Thyroid gland (tissue), 4 donors: Measurements from ENCODE around the gene NMT2.

Experiments used
- POLR2A ChIP-seq, 2 donors: fragments of 450-650 bp; IDR thresholded peaks; one replicate each; pipeline ENCODE4 v1.6.1; 2017; ENCODE audit warnings: antibody characterized with exemption in 2 of 2, mild to moderate bottlenecking in 2 of 2, moderate library complexity in 1 of 2
- TF ChIP-seq, protein P1 (sequence below), 6 experiments: fragments of 200-600 bp in 3 of 6; fragments of 450-650 bp in 3 of 6; sonication (generic) in 3 of 6; IDR thresholded peaks; one replicate each; pipeline ENCODE4 v1.5.1; 2016 to 2019; ENCODE audit warnings: antibody characterized with exemption in 6 of 6, mild to moderate bottlenecking in 2 of 6, inconsistent platforms in 1 of 6, moderate library complexity in 1 of 6

GRCh38 chr10:15147594-15148392 lies 20.7 kb downstream of the NMT2 start:
- TF ChIP-seq, protein P1, sequence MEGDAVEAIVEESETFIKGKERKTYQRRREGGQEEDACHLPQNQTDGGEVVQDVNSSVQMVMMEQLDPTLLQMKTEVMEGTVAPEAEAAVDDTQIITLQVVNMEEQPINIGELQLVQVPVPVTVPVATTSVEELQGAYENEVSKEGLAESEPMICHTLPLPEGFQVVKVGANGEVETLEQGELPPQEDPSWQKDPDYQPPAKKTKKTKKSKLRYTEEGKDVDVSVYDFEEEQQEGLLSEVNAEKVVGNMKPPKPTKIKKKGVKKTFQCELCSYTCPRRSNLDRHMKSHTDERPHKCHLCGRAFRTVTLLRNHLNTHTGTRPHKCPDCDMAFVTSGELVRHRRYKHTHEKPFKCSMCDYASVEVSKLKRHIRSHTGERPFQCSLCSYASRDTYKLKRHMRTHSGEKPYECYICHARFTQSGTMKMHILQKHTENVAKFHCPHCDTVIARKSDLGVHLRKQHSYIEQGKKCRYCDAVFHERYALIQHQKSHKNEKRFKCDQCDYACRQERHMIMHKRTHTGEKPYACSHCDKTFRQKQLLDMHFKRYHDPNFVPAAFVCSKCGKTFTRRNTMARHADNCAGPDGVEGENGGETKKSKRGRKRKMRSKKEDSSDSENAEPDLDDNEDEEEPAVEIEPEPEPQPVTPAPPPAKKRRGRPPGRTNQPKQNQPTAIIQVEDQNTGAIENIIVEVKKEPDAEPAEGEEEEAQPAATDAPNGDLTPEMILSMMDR (IDR thresholded peaks at IDR 0.05), result no peak
- no peak for TF ChIP-seq POLR2A (IDR thresholded peaks at IDR 0.05)
